ENCODE results near the gene NPFFR1. TPM values are rescaled to one million over a fixed set of nuclear protein-coding genes. Genes with fewer than 3 reads are reported as not detected.
"Not testable (repeated sequence)": the region's sequence is repeated elsewhere in the genome, so short reads cannot be mapped to it uniquely, and the experiment has no call there.

NPFFR1 gene
- total and polyA plus RNA-seq, 2 experiments from 2014 or later, result 0.03 to 0.05 TPM

GRCh38 chr10:70237958-70238536 lies 45.8 kb downstream of the NPFFR1 start:
- not testable (repeated sequence) for H3K4me1 ChIP-seq (ENCODE audit: insufficient read depth); H3K4me3 ChIP-seq; H3K27ac Mint-ChIP-seq; H4K20me1 ChIP-seq (replicated peaks; ENCODE audit: insufficient read depth); H3K36me3 ChIP-seq (ENCODE audit: insufficient read depth); H3K4me1 Mint-ChIP-seq; H3K27ac ChIP-seq (ENCODE audit: low read depth); H3K9me2 ChIP-seq (ENCODE audit: insufficient read depth); H3F3A ChIP-seq (replicated peaks; ENCODE audit: low read depth); H3K27me3 Mint-ChIP-seq (ENCODE audit: insufficient read depth, low read depth, poor library complexity); ATAC-seq; H3K4me2 ChIP-seq; H3K79me2 ChIP-seq (replicated peaks; ENCODE audit: insufficient read depth); H3K27me3 ChIP-seq (ENCODE audit: insufficient read depth); DNase-seq (ENCODE audit: low spot score); H3K4me3 Mint-ChIP-seq; H2AFZ ChIP-seq
- H3K9me3 Mint-ChIP-seq, result peaks cover 47% of the 10 kb centered on the region
- peaks cover 24% of the 10 kb centered on the region for H3K36me3 Mint-ChIP-seq (ENCODE audit: low read depth)

- ATAC-seq, result no peak
- peaks cover 20% of the 10 kb centered on the region for H3K79me2 ChIP-seq (replicated peaks; ENCODE audit: insufficient read depth)
- no peak overlapping the region for H3K27ac ChIP-seq (ENCODE audit: low read depth)
- no peak for TF ChIP-seq CTCF (conservative IDR thresholded peaks at IDR 0.05; ENCODE audit: low read depth in 2 of 2)
- TF ChIP-seq JUNB (IDR thresholded peaks at IDR 0.05; ENCODE audit: unreplicated experiment), result no peak
- no peak for TF ChIP-seq ETS1 (IDR thresholded peaks at IDR 0.05)
- TF ChIP-seq STAT1 (IDR thresholded peaks at IDR 0.05; ENCODE audit: unreplicated experiment), result no peak
- no peak for TF ChIP-seq EZH2 (IDR thresholded peaks at IDR 0.05; ENCODE audit: low read depth, unreplicated experiment)
- TF ChIP-seq REST (IDR thresholded peaks at IDR 0.05; ENCODE audit: unreplicated experiment), result no peak
- TF ChIP-seq EZH2phosphoT487 (IDR thresholded peaks at IDR 0.05; ENCODE audit: unreplicated experiment), result no peak
- TF ChIP-seq POLR2AphosphoS5 (IDR thresholded peaks at IDR 0.05; ENCODE audit: low read depth), result no peak
- no peak for TF ChIP-seq ZNF114 (CRISPR knock-in tag; IDR thresholded peaks at IDR 0.05)
These were observed 48.9 kb downstream of the NPFFR1 start for GRCh38 chr10:70234668-70235447.

More at GRCh38 chr10:70234668-70235447, 48.9 kb downstream of the NPFFR1 start:
- Mint-ChIP-seq H3K36me3 (ENCODE audit: low read depth) (peaks cover 12% of the 10 kb centered on the region), H3K9me3 (peaks cover 28% of the 10 kb centered on the region), H3K4me1 (peaks cover 6% of the 10 kb centered on the region; the same call in 2 of the 3 replicates), H3K27me3 (ENCODE audit: insufficient read depth, low read depth, poor library complexity) (peaks cover 4% of the 10 kb centered on the region), H3K4me3 (peak overlapping the region; percentile 58), H3K27ac (no peak overlapping the region)
- no peaks in the 10 kb centered on the region for H3K9me2 ChIP-seq (ENCODE audit: insufficient read depth)
- H3K36me3 ChIP-seq (ENCODE audit: insufficient read depth), result no peaks in the 10 kb centered on the region
- peaks cover 12% of the 10 kb centered on the region for H3K4me1 ChIP-seq (ENCODE audit: insufficient read depth)
- H3K27me3 ChIP-seq (ENCODE audit: insufficient read depth), result peaks cover 9% of the 10 kb centered on the region
- no peak overlapping the region for H3K4me3 ChIP-seq
- peaks cover 6% of the 10 kb centered on the region; the same call in 1 of the 2 replicates for H4K20me1 ChIP-seq (replicated peaks; ENCODE audit: insufficient read depth)
- no peak overlapping the region; the same call in 1 of the 2 replicates for H3K4me2 ChIP-seq
- DNase-seq (ENCODE audit: low spot score), result no peak
- H2AFZ ChIP-seq, result peak overlapping the region; percentile 63; the same call in 1 of the 2 replicates
- H3F3A ChIP-seq (replicated peaks; ENCODE audit: low read depth), result no peaks in the 10 kb centered on the region
